Muscle of back (tissue), 11 donors: ENCODE measurements around the gene TTC28. TPM values are rescaled to one million over a fixed set of nuclear protein-coding genes. Genes with fewer than 3 reads are reported as not detected.

ENCODE experiments used
- DNase-seq, 3 donors: peaks; one replicate each; pipeline versions ENCODE4 v3.0.0 to v3.0.0-alpha.2; 2013
- polyA plus RNA-seq, 10 donors: library from polyadenylated mRNA; unstranded; fragments of 120-200 nt; gene quantifications; one replicate each; pipeline ENCODE4 v1.2.1, GENCODE V29; 2013; ENCODE audit not compliant: insufficient read length in 10 of 10

The TTC28 gene
- polyA plus RNA-seq, 10 donors, result 21.0 to 29.9 (median 24.9) TPM

DNA sequence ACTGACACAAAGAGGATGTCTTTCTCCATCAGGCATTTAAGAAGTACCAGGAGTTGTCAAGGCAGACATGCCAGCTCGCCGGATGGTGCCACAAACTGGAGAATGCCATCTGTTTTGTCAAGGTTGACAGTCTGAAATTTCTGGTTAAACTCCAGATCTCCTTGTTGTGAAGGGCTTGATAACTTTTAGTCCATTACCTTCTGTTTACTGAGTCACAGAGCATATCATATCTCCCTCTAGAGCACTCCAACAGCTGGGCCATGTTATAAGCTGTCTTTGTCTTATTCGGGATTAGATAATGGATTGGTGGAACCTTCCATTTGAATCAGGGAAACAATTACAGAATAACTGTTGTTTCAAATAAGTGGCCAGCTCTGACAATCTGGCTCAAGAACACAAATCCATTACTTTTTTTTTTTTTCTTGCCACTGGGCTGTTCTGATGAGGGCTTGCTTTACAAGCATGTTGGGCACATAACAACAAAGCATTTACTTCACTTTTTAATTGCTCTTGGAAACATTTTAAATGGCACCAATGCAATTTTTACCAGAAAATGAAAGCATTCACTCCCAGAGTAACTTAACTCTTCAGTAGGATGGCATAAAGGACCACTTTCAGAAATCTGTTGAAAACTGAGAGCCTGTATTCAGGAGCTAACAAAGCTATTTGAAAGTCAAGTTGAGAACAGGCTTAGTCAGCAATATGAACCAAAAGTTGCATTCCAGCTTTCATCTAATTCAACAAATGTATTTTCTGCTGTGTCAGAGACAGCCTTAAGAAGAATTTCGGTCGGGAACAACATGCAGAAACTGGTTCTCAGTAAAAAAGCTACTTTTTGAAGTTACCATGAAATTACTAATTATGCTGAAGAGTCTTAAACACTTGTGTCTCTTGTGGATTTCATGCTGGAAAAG lies 533.0 kb downstream of the TTC28 start:
- no peak for DNase-seq

DNA sequence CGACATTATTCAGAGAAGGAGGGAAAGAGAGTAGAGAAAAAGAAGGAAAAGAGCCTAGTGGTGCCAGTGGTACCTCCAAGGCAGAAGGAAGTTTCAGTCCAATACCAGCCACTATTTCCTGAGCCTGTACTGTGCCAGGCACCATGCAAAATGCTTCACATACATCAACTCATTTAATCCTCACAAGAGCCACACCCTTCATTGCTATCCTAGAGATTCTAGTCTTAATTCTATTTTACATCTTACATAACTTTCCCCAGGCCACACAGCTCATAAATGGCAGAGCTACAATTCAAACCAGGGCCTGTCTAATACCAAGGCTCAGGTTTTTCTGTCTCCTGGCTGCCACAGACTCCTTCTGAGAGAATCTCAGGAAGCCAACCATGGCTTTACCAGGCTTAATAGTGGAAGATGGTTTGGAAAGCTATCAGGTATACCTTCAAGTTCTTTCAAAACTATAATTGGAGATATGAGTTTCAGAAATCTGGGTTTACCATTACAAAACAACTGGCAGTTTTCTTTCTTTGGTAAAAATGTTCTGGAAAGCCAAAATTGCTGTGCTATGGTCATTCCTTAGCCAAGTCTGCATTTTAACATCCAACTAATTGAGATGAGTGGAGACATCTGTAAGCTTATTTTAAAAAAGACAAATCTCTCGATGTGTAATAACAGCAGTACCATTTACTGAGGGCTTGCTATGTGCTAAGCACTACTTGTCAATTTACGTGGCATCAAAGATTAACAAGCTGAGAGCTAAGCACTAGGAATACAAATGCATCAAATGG lies 535.5 kb downstream of the TTC28 start:
- no peak for DNase-seq

DNA sequence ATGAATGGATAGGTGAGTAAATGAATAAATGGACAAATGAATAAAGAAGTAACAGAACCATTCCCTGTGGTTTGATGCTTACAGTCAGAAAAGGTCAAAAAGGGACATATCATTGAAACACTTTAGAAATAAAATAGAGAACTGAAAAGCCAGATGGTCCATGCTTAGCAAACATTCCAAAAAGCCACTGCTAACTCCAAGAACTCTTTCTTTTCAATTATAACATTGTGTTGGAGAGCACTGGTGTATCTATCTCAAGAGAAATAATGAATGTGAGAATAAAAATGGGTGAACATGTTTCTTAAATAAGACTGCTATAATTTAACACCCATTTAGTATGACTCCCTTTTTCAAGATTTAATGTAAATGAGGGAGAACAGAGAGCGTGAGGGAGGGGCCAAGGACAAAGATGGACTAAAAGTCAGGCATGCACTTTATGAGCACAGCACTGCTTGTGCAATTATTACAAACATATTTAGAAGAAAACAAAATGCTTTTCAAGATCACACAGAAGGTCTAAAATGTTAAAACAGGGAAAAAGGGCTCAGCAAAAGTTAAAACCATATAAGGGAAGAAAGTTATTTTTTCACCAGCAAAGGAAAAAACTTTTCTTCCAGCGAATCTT lies 536.3 kb downstream of the TTC28 start:
- DNase-seq, result peak in 1 of 3 donors; percentile 71

DNA sequence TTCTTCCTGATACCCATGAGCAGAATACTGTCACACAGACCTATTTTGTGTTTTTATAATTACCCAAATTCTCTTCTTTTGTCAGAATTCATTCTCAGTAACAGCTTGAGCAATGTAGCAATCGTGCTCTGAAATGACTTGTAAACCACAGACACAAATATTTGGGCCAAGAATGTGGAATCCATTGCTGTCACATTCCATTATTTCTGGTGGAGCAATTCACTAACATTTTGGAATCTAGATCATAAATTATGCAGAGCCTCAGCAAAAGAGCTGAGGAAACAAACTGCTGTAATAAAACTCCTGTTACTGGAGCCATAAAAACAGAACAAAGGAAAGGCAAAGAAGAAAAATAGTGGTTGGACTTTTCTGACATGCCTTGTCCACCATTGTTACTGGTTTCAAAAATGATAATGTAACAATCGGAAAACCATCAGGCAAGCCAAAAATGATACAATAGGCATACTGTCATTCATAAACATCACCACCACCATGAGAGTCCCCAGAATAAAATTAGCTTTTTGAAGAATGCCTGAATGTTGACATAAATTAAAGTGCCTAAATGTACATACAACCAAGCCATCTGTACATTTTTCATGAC lies 537.2 kb downstream of the TTC28 start:
- peak; percentile 64 to 92 (median 87) for DNase-seq

DNA sequence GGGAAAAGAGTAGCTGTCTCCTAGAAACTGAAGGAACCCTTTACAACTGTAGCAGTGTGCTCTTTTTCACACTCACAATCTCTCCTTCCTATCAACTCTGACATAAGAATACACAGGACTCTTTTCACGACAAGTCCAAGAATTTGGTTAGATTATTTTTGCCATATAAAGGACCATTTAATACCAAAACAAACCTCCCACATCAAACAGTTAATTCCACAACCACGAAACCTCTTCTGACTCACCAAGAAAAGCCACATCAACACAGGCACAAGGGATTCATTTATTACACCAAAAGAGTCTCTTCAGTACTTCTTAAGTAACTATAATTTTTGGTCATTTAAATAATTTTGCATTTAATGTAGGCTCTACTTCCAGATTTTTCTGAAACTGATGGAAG lies 538.0 kb downstream of the TTC28 start:
- peak in 1 of 3 donors; percentile 64 for DNase-seq

DNA sequence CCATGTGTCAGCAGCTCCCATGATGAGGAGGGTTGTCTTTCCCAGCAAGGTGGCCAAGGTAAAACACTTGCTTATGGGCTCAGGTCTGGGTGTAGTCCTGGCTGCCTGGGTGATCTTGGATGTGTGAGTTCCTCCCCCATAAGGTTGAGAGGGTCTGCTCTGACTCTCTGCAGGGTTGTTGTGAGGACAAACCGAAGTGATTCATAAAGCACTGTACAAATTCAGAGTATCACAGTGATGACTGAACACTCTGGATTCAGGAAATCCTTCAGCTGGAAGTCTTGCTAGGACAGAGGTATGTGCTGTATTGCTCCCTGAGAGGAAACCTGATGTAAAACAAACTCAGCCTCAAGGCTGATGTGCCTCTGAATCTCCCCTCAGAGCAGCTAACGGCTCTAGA lies 539.7 kb downstream of the TTC28 start:
- peak in 1 of 3 donors; percentile 83 for DNase-seq

DNA sequence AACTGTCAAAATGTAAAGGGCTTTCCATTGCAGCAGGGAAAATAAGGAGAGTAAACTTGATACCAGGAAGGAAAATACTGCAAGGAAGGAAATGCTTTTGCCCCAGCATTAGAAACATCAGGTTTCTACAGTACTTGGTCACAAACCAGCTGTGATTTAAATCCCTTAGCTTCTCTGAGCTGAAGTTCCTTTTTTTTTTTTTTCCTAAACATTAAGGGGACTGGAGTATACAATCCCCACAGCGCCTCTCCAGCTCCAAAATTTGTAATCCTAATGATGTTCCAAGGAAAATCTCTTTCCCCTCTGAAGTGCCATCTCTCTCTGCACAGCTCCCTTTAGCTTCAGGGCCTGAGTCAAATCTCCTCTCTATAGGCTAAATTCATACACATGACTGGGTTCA lies 540.1 kb downstream of the TTC28 start:
- DNase-seq, result no peak

DNA sequence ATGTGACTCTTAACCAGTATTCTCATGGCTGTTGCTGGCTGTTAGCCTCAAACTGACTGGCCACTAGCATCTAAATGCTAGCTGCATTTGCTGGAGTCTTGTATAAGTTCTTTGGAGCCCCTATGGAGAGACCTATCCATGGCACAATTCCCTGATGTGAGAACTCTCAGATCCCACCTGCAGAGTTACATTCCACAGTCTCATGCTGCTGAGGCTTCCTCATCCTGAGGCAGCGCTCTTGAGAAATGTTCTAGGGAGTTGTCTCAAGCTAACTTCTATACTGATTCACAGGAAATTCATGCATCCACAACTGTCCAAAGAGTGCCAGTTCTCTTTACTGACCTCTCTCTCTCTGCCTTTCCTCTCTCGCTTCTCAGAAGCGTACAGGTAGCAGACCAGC lies 542.6 kb downstream of the TTC28 start:
- no peak for DNase-seq

DNA sequence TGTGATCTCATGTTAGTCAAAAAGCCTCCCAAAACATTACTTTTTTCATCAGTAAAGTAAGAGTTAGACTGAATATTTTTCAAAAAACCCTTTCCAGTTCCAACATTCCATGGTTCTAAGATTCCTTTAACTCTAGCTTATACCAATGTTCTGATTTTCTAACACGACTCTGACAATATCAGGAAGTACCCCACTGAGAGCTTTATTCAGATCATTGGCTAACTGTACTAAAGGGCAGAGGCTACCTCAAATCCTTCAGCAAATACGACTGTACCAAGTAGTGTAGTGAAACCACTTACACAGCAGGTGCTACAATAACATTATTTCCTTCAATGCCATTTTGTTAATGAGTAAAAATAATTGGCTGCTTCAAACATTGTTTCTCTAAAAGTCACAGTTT lies 547.2 kb downstream of the TTC28 start:
- no peak for DNase-seq

DNA sequence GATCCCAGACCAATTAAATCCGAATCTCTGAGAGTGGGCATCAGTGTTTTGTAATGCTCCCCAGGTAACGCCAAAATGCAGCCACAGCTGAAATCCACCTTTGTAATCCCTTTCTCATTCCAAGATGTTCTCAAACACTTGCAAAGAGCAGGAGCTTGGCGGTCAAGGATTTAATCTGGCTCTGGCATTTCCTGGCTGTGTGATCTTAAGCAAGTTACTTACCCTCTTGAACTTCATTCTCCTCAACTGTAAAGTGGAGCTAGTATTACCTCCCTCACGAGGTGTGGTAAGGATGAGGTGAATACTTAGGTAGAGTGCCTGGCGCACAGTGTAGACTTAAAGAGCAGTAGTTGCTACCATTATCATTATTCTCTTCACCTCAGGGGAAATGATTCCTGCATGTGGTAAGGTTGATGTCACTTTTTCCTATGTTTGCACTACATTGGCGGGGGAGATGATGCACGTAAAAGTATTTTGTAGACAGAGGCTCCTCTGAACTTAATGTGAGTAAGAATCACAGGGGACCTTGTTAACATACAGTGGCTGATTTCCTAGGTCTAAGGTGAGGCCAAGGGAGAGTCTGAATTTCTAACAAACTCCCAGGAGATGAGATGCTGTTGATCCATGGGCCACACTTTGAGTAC lies 550.2 kb downstream of the TTC28 start:
- no peak for DNase-seq

DNA sequence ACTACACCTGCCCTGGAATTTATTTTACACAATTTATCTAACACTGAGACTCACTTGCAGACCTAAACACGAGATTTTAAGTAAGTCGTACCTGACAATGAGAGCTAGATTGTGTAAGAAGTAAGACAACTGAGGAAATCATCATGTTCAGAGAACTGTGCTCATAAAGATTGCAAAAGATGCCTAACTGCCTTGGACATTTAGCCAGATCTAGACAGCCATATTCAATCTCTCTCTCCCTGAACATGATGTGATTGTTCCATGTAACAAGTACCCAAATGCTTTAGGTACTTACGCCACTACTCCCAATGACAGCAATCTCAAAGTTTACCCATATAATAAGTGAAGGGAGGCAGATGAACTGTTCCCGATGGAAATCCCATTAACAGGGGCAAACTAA lies 550.8 kb downstream of the TTC28 start:
- DNase-seq, result no peak

DNA sequence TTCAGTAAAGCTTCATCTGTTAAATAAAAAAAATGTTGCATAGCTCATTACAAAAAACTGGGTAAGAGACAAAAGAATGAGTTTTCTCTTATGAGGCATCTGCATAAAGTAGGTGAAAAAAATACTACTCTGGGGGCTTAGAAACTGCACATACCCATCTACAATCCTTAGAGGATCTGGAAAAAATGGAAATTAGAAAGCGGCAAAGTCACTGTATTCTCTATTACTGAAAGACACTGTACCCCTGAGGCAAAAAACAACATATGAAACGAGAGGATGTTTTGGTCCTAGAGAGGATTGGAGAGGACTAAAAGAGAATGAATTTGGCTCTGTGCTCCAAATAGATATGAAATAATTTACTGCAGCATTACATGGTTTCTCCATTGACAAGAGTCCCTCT lies 553.8 kb downstream of the TTC28 start:
- no peak for DNase-seq

DNA sequence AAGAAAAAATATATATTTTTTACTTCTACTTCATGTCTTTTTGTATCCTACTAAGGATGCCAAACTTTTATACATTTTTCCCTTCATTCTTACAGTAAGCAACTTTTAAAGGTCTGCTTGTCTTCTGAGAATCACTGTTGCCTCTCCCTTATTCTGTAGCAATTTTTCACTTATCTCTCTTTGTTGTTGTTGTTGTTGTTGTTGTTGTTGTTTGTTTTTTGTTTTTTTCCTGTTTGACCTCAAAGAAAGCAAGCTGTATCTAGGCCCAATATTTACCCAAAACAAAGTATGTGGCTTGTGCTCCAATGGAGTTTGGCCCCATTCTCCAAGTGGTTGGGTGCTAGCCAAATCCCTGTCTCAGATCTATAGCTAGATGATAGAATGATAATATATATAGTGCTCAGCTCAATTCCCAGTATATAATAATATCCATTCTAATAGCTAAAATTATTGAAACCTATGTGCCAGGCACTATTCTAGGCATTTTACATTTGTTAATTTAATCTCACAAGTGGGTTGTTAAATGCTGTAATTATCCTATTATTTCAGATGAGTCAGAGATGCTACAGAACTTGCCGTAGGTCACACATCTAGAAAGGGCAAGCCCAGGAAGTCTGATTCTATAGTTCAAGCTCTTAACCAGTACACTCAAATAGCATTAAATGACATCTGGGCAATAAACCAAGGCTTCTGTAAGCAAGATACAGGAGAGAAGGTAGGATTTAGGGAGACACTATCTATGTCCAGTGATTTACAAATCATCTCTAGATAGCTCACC lies 555.5 kb downstream of the TTC28 start:
- no peak for DNase-seq

DNA sequence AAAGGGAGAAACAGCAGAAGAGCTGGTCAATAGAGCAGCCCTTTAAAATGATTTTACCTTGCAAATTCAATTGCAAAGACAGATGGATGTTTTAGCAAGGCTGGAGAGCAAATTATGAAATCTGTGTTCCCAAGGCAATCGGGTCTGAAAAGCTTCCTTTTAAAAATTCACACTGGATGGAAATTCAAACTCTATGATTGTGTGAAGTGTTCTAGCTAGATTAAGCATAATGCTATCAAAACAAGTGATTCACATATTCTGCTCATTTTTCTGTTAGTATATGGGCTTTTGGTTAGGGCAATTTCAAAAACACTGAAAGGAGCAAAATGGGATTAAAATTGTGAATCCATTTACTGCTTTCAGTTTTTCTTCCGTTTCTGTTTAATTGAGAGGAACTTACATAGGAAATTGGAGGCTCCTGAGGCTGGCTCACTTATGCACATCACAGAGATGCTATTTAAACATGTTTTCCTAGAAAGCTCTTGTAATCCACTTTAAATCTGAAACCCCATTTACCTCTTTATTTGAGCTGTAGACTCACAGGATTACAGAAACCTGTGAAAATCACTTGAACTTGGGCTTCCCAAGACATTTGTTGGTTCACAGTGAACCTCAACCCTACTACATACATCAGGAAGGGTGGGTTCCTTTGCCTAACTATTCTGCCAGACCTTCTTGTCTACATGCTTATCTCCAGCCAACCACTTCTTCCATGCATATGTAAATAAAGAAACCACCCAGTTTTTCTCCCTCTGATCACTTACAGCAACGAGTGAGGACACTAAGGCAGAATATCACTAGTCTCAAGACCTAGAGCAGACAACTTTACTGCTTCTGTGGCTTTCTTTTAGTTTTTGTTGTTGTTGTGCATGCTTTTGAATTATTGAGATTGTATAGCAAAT lies 558.7 kb downstream of the TTC28 start:
- DNase-seq, result peak in 1 of 3 donors; percentile 31

DNA sequence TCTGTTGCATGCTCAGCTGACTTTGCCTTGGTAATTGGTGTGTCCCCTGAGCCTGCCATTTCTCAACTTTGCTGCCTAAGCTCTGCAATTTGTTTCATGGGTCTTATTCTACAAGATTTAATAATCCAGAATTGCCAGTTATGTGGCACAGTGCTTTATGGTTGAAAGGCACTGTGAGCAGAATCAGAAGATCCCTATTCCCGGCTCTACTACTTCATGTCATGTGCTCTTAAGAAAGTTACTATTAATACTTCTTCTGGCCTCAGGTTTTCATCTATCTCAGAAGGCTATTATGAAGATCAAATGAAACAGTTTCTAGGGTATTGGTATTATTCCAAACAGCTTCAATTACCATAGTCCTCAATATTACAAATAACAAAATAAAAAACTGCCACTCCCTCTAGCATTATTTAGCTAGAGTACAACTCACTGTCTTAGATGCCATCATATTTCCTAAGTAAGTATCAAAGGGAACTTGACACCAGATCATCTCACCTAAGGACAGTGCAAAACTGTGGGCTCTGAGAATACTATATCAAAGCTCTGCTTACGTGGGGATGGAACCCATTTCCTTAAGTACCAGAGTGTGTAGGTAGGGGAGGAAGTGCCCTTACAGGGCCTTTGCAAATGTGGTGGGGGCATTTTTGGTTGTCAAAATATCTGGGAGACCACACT lies 560.5 kb downstream of the TTC28 start:
- DNase-seq, result no peak

DNA sequence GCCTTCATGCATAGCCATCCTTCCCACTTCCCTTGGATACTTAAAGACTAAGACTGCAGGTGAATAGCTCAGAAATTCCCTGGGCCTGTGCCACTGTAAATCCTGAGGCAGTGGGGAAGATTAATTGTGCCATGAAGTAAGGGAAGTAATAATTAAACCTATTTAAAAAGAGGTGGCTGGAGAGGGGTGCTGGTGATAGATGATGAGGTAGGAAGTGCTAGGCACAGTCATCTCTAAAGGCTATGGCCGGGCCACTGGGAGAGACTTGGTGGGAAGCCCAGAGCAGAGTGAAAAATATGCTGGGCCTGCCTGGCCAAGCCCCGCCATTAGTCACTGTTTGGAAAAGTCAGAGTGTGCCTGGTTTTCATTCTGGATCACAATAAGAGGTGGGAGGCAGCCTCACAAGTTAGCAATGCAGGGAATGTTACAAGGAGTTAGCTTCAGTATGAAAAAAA lies 563.4 kb downstream of the TTC28 start:
- peak; percentile 70 to 88 (median 79) for DNase-seq

DNA sequence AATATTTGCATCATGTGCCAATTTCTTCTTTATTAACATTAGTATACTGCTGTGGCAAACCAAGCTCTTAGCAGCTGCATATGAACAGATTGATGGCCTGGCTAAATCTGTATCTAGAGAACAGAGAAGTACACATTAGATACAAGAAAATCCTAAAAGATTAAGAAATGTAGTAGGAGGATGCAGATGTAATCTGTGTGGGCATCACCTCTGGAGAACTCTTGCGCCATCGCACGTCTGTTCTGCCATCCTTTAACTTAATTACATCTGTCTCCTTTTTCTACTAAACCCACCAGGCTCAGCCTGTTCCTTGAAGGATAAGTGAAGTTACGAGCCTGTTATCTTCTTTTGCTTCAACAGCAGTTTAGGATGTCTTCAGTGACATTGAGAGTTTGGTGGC lies 564.2 kb downstream of the TTC28 start:
- DNase-seq, result no peak

DNA sequence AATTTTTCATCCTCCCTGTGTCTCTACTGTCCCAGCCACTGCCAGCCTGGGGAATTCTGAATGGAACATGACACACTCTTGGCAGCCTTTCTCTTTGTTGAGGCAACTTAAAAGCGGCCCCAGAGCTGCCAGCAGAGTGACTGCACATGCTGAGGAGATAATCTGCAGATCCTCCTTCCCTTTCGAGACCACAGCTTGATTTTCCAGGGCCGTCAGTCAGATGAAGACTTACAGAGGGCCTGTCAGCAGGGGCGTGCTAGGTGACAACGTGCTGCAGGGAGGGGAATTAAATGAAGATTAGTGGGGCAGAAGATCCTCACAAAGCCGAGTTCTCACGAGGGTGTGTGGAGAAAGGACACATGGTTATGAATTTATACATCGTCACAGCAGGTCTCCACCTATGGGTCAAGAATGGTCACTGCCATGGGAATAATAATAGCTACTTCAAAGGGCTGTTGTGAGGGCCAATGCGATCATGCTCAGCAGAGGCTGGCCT lies 567.0 kb downstream of the TTC28 start:
- peak; percentile 31 to 51 (median 48) for DNase-seq

DNA sequence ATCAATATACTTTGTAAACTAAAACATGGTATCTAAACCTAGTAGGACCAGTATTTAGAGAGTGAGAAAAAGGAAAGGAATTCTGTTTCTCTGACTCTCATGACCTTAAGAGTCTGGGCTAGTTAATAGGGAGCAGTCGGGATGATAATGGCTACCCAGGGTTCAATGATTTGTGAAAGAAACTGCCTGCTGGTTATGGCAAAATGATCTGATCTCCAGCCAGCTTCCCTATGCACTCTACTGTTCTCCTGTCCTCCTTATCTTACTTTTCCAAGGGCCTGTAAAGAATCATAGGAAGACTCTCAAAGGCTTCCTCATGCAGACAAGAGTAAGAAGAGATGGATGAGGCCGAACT lies 567.5 kb downstream of the TTC28 start:
- DNase-seq, result no peak
